Breast epithelium (tissue), 3 donors: ENCODE measurements around the gene TTF2.

Source experiments
- POLR2A ChIP-seq: fragments of 450-650 bp; IDR thresholded peaks from one replicate; pipeline ENCODE4 v1.6.1; 2016; ENCODE audit warnings: antibody characterized with exemption, mild to moderate bottlenecking, moderate library complexity
- POLR2AphosphoS5 ChIP-seq, 3 donors: sonication (generic); formaldehyde crosslinking; IDR thresholded peaks; one replicate each; pipeline ENCODE4 v1.6.1; 2017; ENCODE audit warnings: antibody characterized with exemption in 3 of 3
- TF ChIP-seq, protein P1 (sequence below), 3 donors: fragments of 450-650 bp; IDR thresholded peaks; one replicate each; pipeline ENCODE4 v1.5.1; 2016 to 2017; ENCODE audit warnings: antibody characterized with exemption in 3 of 3, mild to moderate bottlenecking in 3 of 3, moderate library complexity in 3 of 3

DNA sequence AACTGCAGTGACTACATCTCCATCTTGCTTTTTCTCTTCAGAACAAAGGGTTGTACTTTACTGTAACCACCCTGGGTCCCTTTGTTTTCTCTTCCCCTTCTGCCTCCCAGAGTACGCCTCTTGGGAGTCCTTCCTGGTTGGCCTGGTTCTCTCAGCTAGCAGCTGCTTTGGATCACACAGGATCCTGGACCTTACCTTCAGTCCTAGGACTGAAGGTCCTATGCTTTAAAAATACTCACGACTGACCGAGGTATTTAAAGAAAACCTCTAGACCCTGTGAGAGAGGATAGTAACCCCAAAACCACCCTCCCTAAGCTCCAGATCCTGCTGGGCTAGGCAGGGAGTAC, 56.6 kb downstream of the TTF2 start:
- TF ChIP-seq, protein P1, sequence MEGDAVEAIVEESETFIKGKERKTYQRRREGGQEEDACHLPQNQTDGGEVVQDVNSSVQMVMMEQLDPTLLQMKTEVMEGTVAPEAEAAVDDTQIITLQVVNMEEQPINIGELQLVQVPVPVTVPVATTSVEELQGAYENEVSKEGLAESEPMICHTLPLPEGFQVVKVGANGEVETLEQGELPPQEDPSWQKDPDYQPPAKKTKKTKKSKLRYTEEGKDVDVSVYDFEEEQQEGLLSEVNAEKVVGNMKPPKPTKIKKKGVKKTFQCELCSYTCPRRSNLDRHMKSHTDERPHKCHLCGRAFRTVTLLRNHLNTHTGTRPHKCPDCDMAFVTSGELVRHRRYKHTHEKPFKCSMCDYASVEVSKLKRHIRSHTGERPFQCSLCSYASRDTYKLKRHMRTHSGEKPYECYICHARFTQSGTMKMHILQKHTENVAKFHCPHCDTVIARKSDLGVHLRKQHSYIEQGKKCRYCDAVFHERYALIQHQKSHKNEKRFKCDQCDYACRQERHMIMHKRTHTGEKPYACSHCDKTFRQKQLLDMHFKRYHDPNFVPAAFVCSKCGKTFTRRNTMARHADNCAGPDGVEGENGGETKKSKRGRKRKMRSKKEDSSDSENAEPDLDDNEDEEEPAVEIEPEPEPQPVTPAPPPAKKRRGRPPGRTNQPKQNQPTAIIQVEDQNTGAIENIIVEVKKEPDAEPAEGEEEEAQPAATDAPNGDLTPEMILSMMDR (IDR thresholded peaks at IDR 0.05) = no peak
- TF ChIP-seq POLR2AphosphoS5 (IDR thresholded peaks at IDR 0.05) (no peak), POLR2A (no peak)
